ENCODE data around the gene RAB1B.

RAB1B gene

GRCh38 chr11:66322732-66323427, 54.4 kb downstream of the RAB1B start:
- no peak for DNase-seq

DNA sequence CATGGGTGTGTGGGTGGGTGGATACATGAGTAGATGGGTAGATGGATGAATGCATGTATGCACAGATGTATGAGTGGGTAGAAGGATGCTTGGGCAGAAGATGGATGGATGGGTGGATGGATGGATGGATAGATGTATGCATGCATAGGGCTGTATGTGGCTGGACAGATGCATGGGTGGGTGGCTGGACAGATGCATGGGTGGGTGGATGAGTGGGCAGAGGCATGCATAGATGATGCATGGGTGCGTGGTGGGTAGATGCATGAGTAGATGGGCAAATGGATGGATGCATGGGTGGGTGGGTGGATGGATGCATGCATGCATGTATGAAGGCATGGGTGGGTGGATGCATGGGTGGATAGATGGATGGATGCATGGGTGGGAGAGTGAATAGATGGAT, 55.2 kb downstream of the RAB1B start:
- DNase-seq = no peak

GRCh38 chr11:66324664-66325063, 56.2 kb downstream of the RAB1B start:
- DNase-seq = no peak

DNA sequence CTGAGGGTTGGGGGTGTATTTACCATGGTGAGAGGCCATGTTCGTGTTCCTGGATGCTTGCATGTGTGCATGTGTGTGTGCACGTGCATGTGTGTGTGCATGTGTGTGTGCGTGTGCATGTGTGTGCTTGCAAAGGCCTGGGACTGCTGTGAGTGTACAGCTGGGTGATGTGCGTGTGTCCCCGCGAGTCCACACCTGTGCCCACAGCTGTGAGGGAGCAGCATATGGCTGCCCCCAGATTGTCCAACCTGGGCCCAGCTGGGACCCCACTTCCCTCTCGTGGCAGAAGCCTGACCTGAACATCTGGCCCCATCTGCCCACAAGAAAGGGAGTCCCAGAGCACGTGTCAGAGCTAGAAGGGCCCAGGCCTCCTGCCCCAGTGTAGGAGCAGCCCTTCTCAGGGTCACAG, 56.8 kb downstream of the RAB1B start:
- no peak for DNase-seq

GRCh38 chr11:66326261-66327111, 58.0 kb downstream of the RAB1B start:
- DNase-seq = peak; percentile 48

All from right kidney (tissue), 1 donor.